HG02840 (cell line): ENCODE measurements around the gene MRPL51.
"Not testable (repeated sequence)": the region's sequence is repeated elsewhere in the genome, so short reads cannot be mapped to it uniquely, and the experiment has no call there.

Source experiments
- ATAC-seq: cut with Tn5 transposase; IDR thresholded peaks from one replicate; pipeline ENCODE4 v1.9.1; 2021; ENCODE audit warnings: mild to moderate bottlenecking, moderate library complexity, moderate number of reproducible peaks; ENCODE audit not compliant: unreplicated experiment, low FRiP score

MRPL51 gene

GRCh38 chr12:6492838-6493496 lies at the start of gene MRPL51:
Gene MRPL51, minus strand, starts transcription at chr12:6493262. Its CDS starts 126 bp downstream, at chr12:6493136.
- peak; percentile 56 for ATAC-seq

GRCh38 chr12:6542209-6543009 lies 49.3 kb upstream of the MRPL51 start:
- no peak for ATAC-seq

GRCh38 chr12:6541371-6542165 lies 48.5 kb upstream of the MRPL51 start:
- no peak for ATAC-seq

GRCh38 chr12:6540181-6540877 lies 47.3 kb upstream of the MRPL51 start:
- no peak for ATAC-seq

- no peak for ATAC-seq
Observed at GRCh38 chr12:6539707-6540134, 46.7 kb upstream of the MRPL51 start.

GRCh38 chr12:6539314-6539682 lies 46.2 kb upstream of the MRPL51 start:
- no peak for ATAC-seq

GRCh38 chr12:6538420-6539313 lies 45.6 kb upstream of the MRPL51 start:
- ATAC-seq, result no peak

- not testable (repeated sequence) for ATAC-seq
Observed at GRCh38 chr12:6537580-6538419, 44.7 kb upstream of the MRPL51 start.

GRCh38 chr12:6536894-6537579 lies 44.0 kb upstream of the MRPL51 start:
- ATAC-seq, result no peak

- ATAC-seq, result no peak
Observed at GRCh38 chr12:6535960-6536847, 43.1 kb upstream of the MRPL51 start.

GRCh38 chr12:6535697-6535946 lies 42.6 kb upstream of the MRPL51 start:
- ATAC-seq, result no peak

- ATAC-seq, result peak; percentile 7
Observed at GRCh38 chr12:6534945-6535696, 42.1 kb upstream of the MRPL51 start.

- ATAC-seq, result no peak
Observed at GRCh38 chr12:6534695-6534944, 41.6 kb upstream of the MRPL51 start.

- ATAC-seq, result peak; percentile 59
Observed at GRCh38 chr12:6533923-6534694, 41.0 kb upstream of the MRPL51 start, which contains the start of gene GAPDH. Gene GAPDH, plus strand, starts transcription at chr12:6534517. Its CDS starts 316 bp downstream, at chr12:6534833.

- no peak for ATAC-seq
Observed at GRCh38 chr12:6533653-6533922, 40.5 kb upstream of the MRPL51 start.

GRCh38 chr12:6532927-6533652 lies 40.0 kb upstream of the MRPL51 start:
- peak; percentile 5 for ATAC-seq
